Activated naive CD4-positive, alpha-beta T cell treated with anti-CD3 and anti-CD28 coated beads, Interleukin-2, amount 10 ng/mL, durations not matched to agents 7 days and 5 days (primary cell): ENCODE results near the gene DCLK2.

Experiments
- CTCF ChIA-PET: fragments of 350-600 bp; sonication (Branson Sonifier 250); formaldehyde crosslinking; loops from one replicate; lab custom pipeline; 2021; ENCODE audit warnings: antibody characterized with exemption; lab: Charles Lee
- DNase-seq: peaks from one replicate; pipeline ENCODE4 v3.0.0-alpha.2; 2020
- H3K27ac Mint-ChIP-seq: one replicate; pipeline ENCODE4 v1.8.0; 2021; ENCODE audit warnings: mild to moderate bottlenecking, moderate library complexity, mixed read lengths
- H3K27me3 Mint-ChIP-seq: one replicate; pipeline ENCODE4 v1.8.0; 2021; ENCODE audit warnings: mild to moderate bottlenecking, mixed read lengths
- H3K36me3 Mint-ChIP-seq: one replicate; pipeline ENCODE4 v1.8.0; 2021; ENCODE audit warnings: mixed read lengths
- H3K4me1 Mint-ChIP-seq: one replicate; pipeline ENCODE4 v1.8.0; 2021; ENCODE audit warnings: mixed read lengths
- H3K4me3 Mint-ChIP-seq: one replicate; pipeline ENCODE4 v1.8.0; 2021; ENCODE audit warnings: mild to moderate bottlenecking, moderate library complexity, mixed read lengths
- H3K9me3 Mint-ChIP-seq: one replicate; pipeline ENCODE4 v1.8.0; 2021; ENCODE audit warnings: mixed read lengths

The DCLK2 gene

GRCh38 chr4:150302553-150302952, 224.3 kb downstream of the DCLK2 start:
- Mint-ChIP-seq H3K9me3 (no peaks in the 10 kb centered on the region), H3K4me1 (peaks cover 6% of the 10 kb centered on the region), H3K27ac (no peak overlapping the region), H3K27me3 (no peaks in the 10 kb centered on the region), H3K36me3 (peaks cover 2% of the 10 kb centered on the region), H3K4me3 (no peak overlapping the region)
- CTCF ChIA-PET = interaction anchor here (0.5 kb wide), 1 partner anchor 126 kb away, joined by 4 read pairs; no protein-coding TSS in a partner anchor
- no peak for DNase-seq

GRCh38 chr4:150305995-150306394, 227.8 kb downstream of the DCLK2 start:
- H3K27ac Mint-ChIP-seq = no peak overlapping the region
- DNase-seq = no peak
- H3K9me3 Mint-ChIP-seq = no peaks in the 10 kb centered on the region
- no peak overlapping the region for H3K4me3 Mint-ChIP-seq
- CTCF ChIA-PET = no interaction called here
- H3K27me3 Mint-ChIP-seq = no peaks in the 10 kb centered on the region
- peaks cover 2% of the 10 kb centered on the region for H3K36me3 Mint-ChIP-seq
- H3K4me1 Mint-ChIP-seq = peaks cover 5% of the 10 kb centered on the region

- H3K36me3 Mint-ChIP-seq = peaks cover 2% of the 10 kb centered on the region
- DNase-seq = no peak
- no peaks in the 10 kb centered on the region for H3K27me3 Mint-ChIP-seq
- H3K9me3 Mint-ChIP-seq = no peaks in the 10 kb centered on the region
- no peak overlapping the region for H3K4me3 Mint-ChIP-seq
- no peak overlapping the region for H3K27ac Mint-ChIP-seq
- peaks cover 2% of the 10 kb centered on the region for H3K4me1 Mint-ChIP-seq
- CTCF ChIA-PET = no interaction called here
Observed at GRCh38 chr4:150306719-150307118, 228.5 kb downstream of the DCLK2 start.
